SK-N-SH treated with all-trans-retinoic acid at 6 μM for 48 hours (cell line): ENCODE results near the gene RAET1G.
A peak's percentile ranks its signal among the peaks of the same experiment; 100 is the strongest.

Experiments used
- ATAC-seq: fragments of 200-7000 bp; cut with Tn5 transposase; 3 replicates; pipeline ENCODE4 v1.9.1; 2020; ENCODE audit warnings: mild to moderate bottlenecking, moderate library complexity
- ARNTL ChIP-seq: fragments of 450-650 bp; formaldehyde crosslinking; IDR thresholded peaks from 2 replicates; pipeline ENCODE4 v1.5.0; 2020; ENCODE audit warnings: low read depth, mild to moderate bottlenecking, moderate library complexity, borderline replicate concordance
- BACH2 ChIP-seq: fragments of 250-450 bp; sonication (Bioruptor Pico); IDR thresholded peaks from 2 replicates; pipeline ENCODE4 v1.9.0; 2021; ENCODE audit warnings: mild to moderate bottlenecking, borderline replicate concordance
- ESRRG ChIP-seq: fragments of 250-450 bp; sonication (Bioruptor Pico); IDR thresholded peaks from 2 replicates; pipeline ENCODE4 v1.6.1; 2021; ENCODE audit warnings: mild to moderate bottlenecking
- GLIS3 ChIP-seq: fragments of 250-450 bp; sonication (Bioruptor Pico); IDR thresholded peaks from 2 replicates; pipeline ENCODE4 v1.5.0; 2020; ENCODE audit warnings: mild to moderate bottlenecking, moderate library complexity
- ISL1 ChIP-seq: fragments of 250-450 bp; sonication (Bioruptor Pico); IDR thresholded peaks from 2 replicates; pipeline ENCODE4 v2.1.2; 2022; ENCODE audit warnings: mild to moderate bottlenecking, moderate library complexity
- PPARA ChIP-seq: fragments of 250-450 bp; sonication (Bioruptor Pico); IDR thresholded peaks from 2 replicates; pipeline ENCODE4 v1.5.0; 2020; ENCODE audit warnings: mild to moderate bottlenecking, borderline replicate concordance
- RARB ChIP-seq: fragments of 250-450 bp; sonication (Bioruptor Pico); IDR thresholded peaks from 2 replicates; pipeline ENCODE4 v1.8.0; 2021; ENCODE audit warnings: mild to moderate bottlenecking, moderate library complexity
- SNAI2 ChIP-seq: fragments of 250-450 bp; sonication (Bioruptor Pico); IDR thresholded peaks from 2 replicates; pipeline ENCODE4 v1.5.0; 2020; ENCODE audit warnings: mild to moderate bottlenecking, moderate library complexity
- TCF4 ChIP-seq: fragments of 250-450 bp; sonication (Bioruptor Pico); IDR thresholded peaks from 2 replicates; pipeline ENCODE4 v1.8.0; 2021; ENCODE audit warnings: mild to moderate bottlenecking, moderate library complexity, borderline replicate concordance
- TOX ChIP-seq: fragments of 250-450 bp; sonication (Bioruptor Pico); IDR thresholded peaks from 2 replicates; pipeline ENCODE4 v1.8.0; 2021; ENCODE audit warnings: mild to moderate bottlenecking, moderate library complexity, borderline replicate concordance
- ZC3H10 ChIP-seq: fragments of 250-450 bp; sonication (Bioruptor Pico); IDR thresholded peaks from 2 replicates; pipeline ENCODE4 v1.5.1; 2021; ENCODE audit warnings: mild to moderate bottlenecking, moderate library complexity
- ZFP3 ChIP-seq: fragments of 250-450 bp; sonication (Bioruptor Pico); IDR thresholded peaks from 2 replicates; pipeline ENCODE4 v1.5.0; 2020; ENCODE audit warnings: mild to moderate bottlenecking, moderate library complexity
- ZFP30 ChIP-seq: fragments of 450-650 bp; formaldehyde crosslinking; IDR thresholded peaks from 2 replicates; pipeline ENCODE4 v1.5.0; 2022; ENCODE audit warnings: mild to moderate bottlenecking, moderate library complexity
- ZNF565 ChIP-seq: fragments of 450-650 bp; formaldehyde crosslinking; conservative IDR thresholded peaks from 2 replicates; pipeline ENCODE4 v1.5.0; 2020; ENCODE audit warnings: low read depth, mild to moderate bottlenecking, moderate library complexity
- ZNF70 ChIP-seq: fragments of 450-650 bp; formaldehyde crosslinking; IDR thresholded peaks from 2 replicates; pipeline ENCODE4 v1.5.0; 2020; ENCODE audit warnings: mild to moderate bottlenecking, moderate library complexity
- ZNF8 ChIP-seq: fragments of 450-650 bp; formaldehyde crosslinking; IDR thresholded peaks from 2 replicates; pipeline ENCODE4 v1.5.0; 2020; ENCODE audit warnings: mild to moderate bottlenecking, moderate library complexity
- TF ChIP-seq, protein P1 (sequence below): fragments of 250-450 bp; sonication (Bioruptor Pico); IDR thresholded peaks from 2 replicates; pipeline ENCODE4 v1.8.0; 2020; ENCODE audit warnings: mild to moderate bottlenecking, moderate library complexity, borderline replicate concordance
- TF ChIP-seq, protein P2 (sequence below): fragments of 250-450 bp; sonication (Bioruptor Pico); IDR thresholded peaks from 2 replicates; pipeline ENCODE4 v1.8.0; 2021; ENCODE audit warnings: low read depth, mild to moderate bottlenecking, moderate library complexity, borderline replicate concordance
- TF ChIP-seq, protein P3 (sequence below): fragments of 250-450 bp; sonication (Bioruptor Pico); IDR thresholded peaks from 2 replicates; pipeline ENCODE4 v1.5.1; 2021; ENCODE audit warnings: mild to moderate bottlenecking, moderate library complexity
- TF ChIP-seq, protein P4 (sequence below): fragments of 250-450 bp; sonication (Bioruptor Pico); IDR thresholded peaks from 2 replicates; pipeline ENCODE4 v1.5.1; 2020; ENCODE audit warnings: low read depth, mild to moderate bottlenecking, moderate library complexity

RAET1G gene

DNA sequence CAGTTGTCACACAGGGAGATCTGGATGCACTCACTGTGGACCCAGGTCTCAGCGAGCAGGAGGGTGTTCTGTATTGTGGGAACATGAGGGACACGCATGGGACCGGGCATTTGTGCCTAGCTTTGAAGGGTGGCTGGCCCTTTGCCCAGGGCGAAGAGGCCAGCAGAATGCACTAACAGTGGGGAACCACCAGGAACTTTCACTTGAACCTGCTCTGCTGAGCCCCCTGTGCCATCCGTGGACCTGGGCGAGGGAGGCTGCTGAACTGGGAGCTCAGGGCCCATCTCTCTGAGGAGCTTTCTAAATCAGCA lies 17.7 kb upstream of the RAET1G start:
- TF ChIP-seq TOX (CRISPR knock-in tag) (no peak), RARB (CRISPR knock-in tag) (no peak), SNAI2 (CRISPR knock-in tag) (no peak), BACH2 (CRISPR knock-in tag) (no peak), ZFP30 (CRISPR knock-in tag) (no peak), ZC3H10 (no peak), ZNF8 (no peak), GLIS3 (CRISPR knock-in tag) (no peak), ESRRG (CRISPR knock-in tag) (no peak), ARNTL (CRISPR knock-in tag) (no peak), ZNF70 (CRISPR knock-in tag) (no peak)
- TF ChIP-seq, protein P1, sequence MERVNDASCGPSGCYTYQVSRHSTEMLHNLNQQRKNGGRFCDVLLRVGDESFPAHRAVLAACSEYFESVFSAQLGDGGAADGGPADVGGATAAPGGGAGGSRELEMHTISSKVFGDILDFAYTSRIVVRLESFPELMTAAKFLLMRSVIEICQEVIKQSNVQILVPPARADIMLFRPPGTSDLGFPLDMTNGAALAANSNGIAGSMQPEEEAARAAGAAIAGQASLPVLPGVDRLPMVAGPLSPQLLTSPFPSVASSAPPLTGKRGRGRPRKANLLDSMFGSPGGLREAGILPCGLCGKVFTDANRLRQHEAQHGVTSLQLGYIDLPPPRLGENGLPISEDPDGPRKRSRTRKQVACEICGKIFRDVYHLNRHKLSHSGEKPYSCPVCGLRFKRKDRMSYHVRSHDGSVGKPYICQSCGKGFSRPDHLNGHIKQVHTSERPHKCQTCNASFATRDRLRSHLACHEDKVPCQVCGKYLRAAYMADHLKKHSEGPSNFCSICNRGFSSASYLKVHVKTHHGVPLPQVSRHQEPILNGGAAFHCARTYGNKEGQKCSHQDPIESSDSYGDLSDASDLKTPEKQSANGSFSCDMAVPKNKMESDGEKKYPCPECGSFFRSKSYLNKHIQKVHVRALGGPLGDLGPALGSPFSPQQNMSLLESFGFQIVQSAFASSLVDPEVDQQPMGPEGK (CRISPR knock-in tag): no peak
- TF ChIP-seq, protein P2, sequence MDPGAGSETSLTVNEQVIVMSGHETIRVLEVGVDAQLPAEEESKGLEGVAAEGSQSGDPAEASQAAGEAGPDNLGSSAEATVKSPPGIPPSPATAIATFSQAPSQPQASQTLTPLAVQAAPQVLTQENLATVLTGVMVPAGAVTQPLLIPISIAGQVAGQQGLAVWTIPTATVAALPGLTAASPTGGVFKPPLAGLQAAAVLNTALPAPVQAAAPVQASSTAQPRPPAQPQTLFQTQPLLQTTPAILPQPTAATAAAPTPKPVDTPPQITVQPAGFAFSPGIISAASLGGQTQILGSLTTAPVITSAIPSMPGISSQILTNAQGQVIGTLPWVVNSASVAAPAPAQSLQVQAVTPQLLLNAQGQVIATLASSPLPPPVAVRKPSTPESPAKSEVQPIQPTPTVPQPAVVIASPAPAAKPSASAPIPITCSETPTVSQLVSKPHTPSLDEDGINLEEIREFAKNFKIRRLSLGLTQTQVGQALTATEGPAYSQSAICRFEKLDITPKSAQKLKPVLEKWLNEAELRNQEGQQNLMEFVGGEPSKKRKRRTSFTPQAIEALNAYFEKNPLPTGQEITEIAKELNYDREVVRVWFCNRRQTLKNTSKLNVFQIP (CRISPR knock-in tag): no peak
- TF ChIP-seq, protein P3, sequence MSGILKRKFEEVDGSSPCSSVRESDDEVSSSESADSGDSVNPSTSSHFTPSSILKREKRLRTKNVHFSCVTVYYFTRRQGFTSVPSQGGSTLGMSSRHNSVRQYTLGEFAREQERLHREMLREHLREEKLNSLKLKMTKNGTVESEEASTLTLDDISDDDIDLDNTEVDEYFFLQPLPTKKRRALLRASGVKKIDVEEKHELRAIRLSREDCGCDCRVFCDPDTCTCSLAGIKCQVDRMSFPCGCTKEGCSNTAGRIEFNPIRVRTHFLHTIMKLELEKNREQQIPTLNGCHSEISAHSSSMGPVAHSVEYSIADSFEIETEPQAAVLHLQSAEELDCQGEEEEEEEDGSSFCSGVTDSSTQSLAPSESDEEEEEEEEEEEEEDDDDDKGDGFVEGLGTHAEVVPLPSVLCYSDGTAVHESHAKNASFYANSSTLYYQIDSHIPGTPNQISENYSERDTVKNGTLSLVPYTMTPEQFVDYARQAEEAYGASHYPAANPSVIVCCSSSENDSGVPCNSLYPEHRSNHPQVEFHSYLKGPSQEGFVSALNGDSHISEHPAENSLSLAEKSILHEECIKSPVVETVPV (CRISPR knock-in tag): no peak
- TF ChIP-seq, protein P4, sequence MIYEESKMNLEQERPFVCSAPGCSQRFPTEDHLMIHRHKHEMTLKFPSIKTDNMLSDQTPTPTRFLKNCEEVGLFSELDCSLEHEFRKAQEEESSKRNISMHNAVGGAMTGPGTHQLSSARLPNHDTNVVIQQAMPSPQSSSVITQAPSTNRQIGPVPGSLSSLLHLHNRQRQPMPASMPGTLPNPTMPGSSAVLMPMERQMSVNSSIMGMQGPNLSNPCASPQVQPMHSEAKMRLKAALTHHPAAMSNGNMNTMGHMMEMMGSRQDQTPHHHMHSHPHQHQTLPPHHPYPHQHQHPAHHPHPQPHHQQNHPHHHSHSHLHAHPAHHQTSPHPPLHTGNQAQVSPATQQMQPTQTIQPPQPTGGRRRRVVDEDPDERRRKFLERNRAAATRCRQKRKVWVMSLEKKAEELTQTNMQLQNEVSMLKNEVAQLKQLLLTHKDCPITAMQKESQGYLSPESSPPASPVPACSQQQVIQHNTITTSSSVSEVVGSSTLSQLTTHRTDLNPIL (CRISPR knock-in tag): no peak
- ATAC-seq: no peak

DNA sequence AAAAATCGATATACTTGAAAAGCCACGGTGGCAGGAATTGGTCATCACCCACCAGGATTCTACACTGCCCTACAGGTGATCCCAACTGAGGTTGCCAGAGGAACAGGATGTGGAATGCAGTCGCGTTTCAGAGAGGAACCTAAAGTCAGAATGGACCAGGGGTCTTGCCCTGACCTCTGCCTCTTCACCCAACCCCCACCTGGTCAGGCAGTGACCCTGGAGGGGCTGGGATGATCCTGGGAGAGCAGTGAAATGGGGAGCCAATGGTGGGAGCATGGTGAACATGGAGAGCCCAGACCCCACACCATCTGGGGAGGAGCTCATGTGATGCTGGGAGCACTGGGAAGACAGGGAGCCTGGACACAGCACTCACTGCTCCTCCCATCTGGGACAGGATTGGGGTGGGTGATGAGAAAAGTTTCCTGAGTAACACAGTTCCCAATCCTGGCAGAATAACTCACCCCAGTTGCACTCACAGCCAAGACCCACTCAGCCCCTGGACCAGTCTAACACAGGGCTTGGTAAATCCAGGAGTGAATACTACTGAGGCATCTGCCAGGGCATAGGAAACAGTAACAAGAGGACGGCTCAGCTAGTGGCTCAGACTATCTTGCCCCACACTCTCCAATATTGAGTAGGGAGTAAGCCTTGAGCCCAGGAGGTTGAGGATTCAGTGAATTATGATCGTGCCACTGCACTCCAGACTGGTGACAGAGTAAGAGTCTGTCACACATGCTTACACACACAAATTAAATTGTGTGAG lies 17.2 kb upstream of the RAET1G start:
- TF ChIP-seq ISL1: no peak
- ATAC-seq: no peak

DNA sequence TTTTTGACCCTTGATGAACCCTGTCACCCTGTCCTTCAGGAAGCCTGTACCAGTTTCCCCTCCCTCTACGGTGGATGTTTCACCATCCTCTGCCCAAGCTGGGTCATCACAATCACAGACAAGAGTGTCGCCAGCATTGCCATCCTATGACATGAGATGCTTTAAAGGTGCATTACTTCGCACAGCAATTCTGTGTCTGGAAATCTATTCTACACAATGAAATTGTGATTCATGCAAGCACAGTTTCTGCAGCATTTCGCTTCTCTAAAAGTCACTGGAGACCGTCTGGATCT lies 16.4 kb upstream of the RAET1G start:
- ATAC-seq: no peak
- TF ChIP-seq ESRRG (CRISPR knock-in tag) (no peak), ZNF70 (CRISPR knock-in tag) (no peak), ZFP30 (CRISPR knock-in tag) (no peak), TCF4 (CRISPR knock-in tag) (no peak)

DNA sequence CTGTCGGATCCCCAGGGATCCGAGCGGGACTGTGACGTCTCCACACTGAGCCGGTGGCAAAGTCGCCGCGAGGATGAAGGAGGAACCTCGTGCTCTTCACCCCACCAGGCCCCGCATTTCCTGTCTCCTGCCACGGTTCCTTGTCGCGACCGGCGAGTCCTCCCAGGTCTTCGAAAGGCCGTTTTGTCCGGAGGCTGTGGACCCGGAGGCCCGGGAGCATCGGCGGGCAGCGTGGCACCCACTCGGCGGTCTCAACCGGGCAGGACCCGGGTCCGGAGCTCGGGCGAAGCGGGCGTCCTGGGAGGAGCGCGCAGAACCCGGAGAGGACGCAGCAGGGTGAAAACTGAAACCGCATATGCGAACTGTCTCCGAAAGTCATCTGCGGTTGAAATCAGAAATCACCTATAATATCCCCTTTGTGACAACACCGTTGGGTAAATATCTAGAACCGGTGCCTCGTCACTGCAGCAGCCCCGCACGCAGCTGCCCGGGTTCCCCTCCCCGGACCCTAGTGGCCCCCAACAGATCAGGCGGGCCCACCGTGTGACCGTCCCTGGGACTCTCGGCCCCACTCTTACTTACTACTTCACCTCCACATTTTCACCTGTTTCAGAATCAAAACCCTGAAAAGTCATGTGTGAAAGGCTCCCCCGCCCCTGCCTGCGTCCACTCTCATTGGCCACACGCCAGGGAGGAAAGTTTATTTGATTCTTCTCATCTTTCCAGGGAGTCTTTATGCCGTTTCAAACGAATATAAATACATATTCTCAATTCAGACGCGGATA lies 15.8 kb upstream of the RAET1G start:
- ATAC-seq: peak; percentile 10; the same call in 1 of the 3 replicates
- TF ChIP-seq ZNF70 (CRISPR knock-in tag) (no peak), ZNF565 (CRISPR knock-in tag) (no peak), ESRRG (CRISPR knock-in tag) (no peak), PPARA (no peak), BACH2 (CRISPR knock-in tag) (no peak), TOX (CRISPR knock-in tag) (no peak), ZFP3 (CRISPR knock-in tag) (no peak)
- TF ChIP-seq, protein P4 (CRISPR knock-in tag): no peak
- TF ChIP-seq, protein P3 (CRISPR knock-in tag): no peak

DNA sequence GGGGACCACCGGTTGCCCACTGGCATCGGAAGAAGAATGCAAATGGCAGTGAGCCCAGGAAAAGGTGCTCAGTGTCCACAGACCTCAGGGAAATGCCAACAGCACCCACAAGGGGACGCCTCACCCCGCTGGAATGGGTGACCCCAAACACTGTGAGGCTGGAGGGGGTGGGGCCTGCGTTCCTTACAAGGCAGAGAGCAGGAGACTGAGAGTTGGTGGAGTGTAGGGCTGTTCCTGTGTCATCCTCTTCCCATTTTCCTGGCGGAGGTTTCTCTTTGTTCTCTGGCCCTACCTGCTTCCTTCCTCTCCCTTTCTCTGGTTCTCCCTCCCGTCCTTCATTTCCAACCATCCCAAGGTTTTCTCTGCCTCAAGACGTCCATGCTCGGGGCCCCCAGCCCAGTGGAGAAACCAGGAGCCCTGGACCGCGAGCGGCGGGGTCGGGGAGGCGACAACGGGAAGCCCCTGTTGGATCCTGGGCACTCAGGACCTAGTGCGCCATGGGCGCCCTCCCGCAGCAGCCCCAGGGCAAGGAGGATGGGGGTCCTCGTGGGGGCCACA lies 15.2 kb upstream of the RAET1G start:
- peak; percentile 33 for ATAC-seq
